Urinary bladder (tissue), 2 donors: ENCODE data around the gene CCR5AS. TPM values are rescaled to one million over a fixed set of nuclear protein-coding genes. Genes with fewer than 3 reads are reported as not detected.

ENCODE experiments used
- polyA plus RNA-seq: library from polyadenylated mRNA; stranded (reverse); fragments of 200-250 nt; gene quantifications from one replicate; pipeline ENCODE4 v1.2.3, GENCODE V29; 2013
- total RNA-seq: library from RNA; depleted of rRNA; stranded (reverse); fragments of >200 nt; gene quantifications from one replicate; pipeline ENCODE4 v1.2.3, GENCODE V29; 2014
- donor health status: healthy.

Gene CCR5AS

Other genes with a start within 250 kb of the CCR5AS start
- gene CCR1, start 198.8 kb downstream of the CCR5AS start, total RNA-seq, result 7.7 TPM
- 7.3 TPM for gene CCR1, start 198.8 kb downstream of the CCR5AS start, polyA plus RNA-seq
- gene CCR3, start 164.6 kb downstream of the CCR5AS start, total RNA-seq, result not detected
- gene CCR3, start 164.6 kb downstream of the CCR5AS start, polyA plus RNA-seq, result not detected
- gene CCR2, start 53.0 kb downstream of the CCR5AS start, total RNA-seq, result 3.3 TPM
- 2.1 TPM for gene CCR2, start 53.0 kb downstream of the CCR5AS start, polyA plus RNA-seq
- 1.4 TPM for gene CCR5, start 36.1 kb downstream of the CCR5AS start, total RNA-seq
- gene CCR5, start 36.1 kb downstream of the CCR5AS start, polyA plus RNA-seq, result 1.0 TPM
- 2.5 TPM for gene CCRL2, start 193 bp upstream of the CCR5AS start, total RNA-seq
- 1.6 TPM for gene CCRL2, start 193 bp upstream of the CCR5AS start, polyA plus RNA-seq
- gene LTF, start 57.8 kb upstream of the CCR5AS start, total RNA-seq, result 3.3 TPM
- 0.66 TPM for gene LTF, start 57.8 kb upstream of the CCR5AS start, polyA plus RNA-seq
- gene RTP3, start 90.9 kb upstream of the CCR5AS start, total RNA-seq, result not detected
- gene RTP3, start 90.9 kb upstream of the CCR5AS start, polyA plus RNA-seq, result not detected
- 4.3 TPM for gene LRRC2, start 159.2 kb upstream of the CCR5AS start, total RNA-seq
- gene LRRC2, start 159.2 kb upstream of the CCR5AS start, polyA plus RNA-seq, result 4.2 TPM
- gene FAM240A, start 205.5 kb upstream of the CCR5AS start, total RNA-seq, result not detected
- gene FAM240A, start 205.5 kb upstream of the CCR5AS start, polyA plus RNA-seq, result not detected